ENCODE results near the gene CEP135. TPM values are rescaled to one million over a fixed set of nuclear protein-coding genes. Genes with fewer than 3 reads are reported as not detected.

CEP135 gene
- polyA plus RNA-seq, 3 donors, result 4.0 to 5.1 (median 4.6) TPM

- H4K20me1 ChIP-seq (ENCODE audit: insufficient read depth, low read length), result no peaks in the 10 kb centered on the region
- Mint-ChIP-seq H3K4me3 (no peak overlapping the region), H3K9me3 (no peaks in the 10 kb centered on the region), H3K4me1 (peaks cover 2% of the 10 kb centered on the region), H3K36me3 (peaks cover 51 to 74% of the 10 kb centered on the region in 2 donors), H3K27ac (peak overlapping the region in 1 of 7 donors; percentile 55), H3K27me3 (ENCODE audit: low read depth in 3 of 3) (peaks cover 0 to 1% (median 0%) of the 10 kb centered on the region in 3 donors)
- H3K4me2 ChIP-seq (replicated peaks; ENCODE audit: extremely low read depth, low read length, poor library complexity, severe bottlenecking), result no peak overlapping the region
- H3K27ac ChIP-seq (ENCODE audit: low read depth in 1 of 2, low read length in 2 of 2), result no peak overlapping the region
- no peak overlapping the region for H2AFZ ChIP-seq (ENCODE audit: insufficient read depth, low read depth, low read length, poor library complexity, severe bottlenecking)
- peaks cover 39 to 73% of the 10 kb centered on the region in 2 donors for H3K36me3 ChIP-seq (replicated peaks in 1 of 2; ENCODE audit: control insufficient read depth in 1 of 2, insufficient read depth in 2 of 2, low read length in 2 of 2)
- no peaks in the 10 kb centered on the region for H3K79me2 ChIP-seq (ENCODE audit: insufficient read depth, low read length)
- H3K9me3 ChIP-seq (replicated peaks in 1 of 2; ENCODE audit: control insufficient read depth in 1 of 2, insufficient read depth in 1 of 2, low read length in 2 of 2), result no peaks in the 10 kb centered on the region
- TF ChIP-seq CTCF (IDR thresholded peaks at IDR 0.05), result no peak
- intact Hi-C loops (cut with micrococcal nuclease), result no loop called here
- H3K27me3 ChIP-seq (ENCODE audit: control insufficient read depth in 2 of 2, insufficient read depth in 2 of 2, low read length in 2 of 2), result no peaks in the 10 kb centered on the region
- no peak overlapping the region for H3K9ac ChIP-seq (ENCODE audit: insufficient read depth, low read length, poor library complexity, severe bottlenecking)
- no peak overlapping the region for H3K4me3 ChIP-seq (replicated peaks in 1 of 3; ENCODE audit: low read depth in 2 of 3, low read length in 3 of 3)
- no peaks in the 10 kb centered on the region for H3K4me1 ChIP-seq (ENCODE audit: control insufficient read depth in 1 of 2, insufficient read depth in 2 of 2, low read length in 2 of 2)
- DNase-seq, result no peak
Measured at GRCh38 chr4:55989766-55990165, 41.0 kb downstream of the CEP135 start.

- Histone ChIP-seq H2AFZ (ENCODE audit: insufficient read depth, low read depth, low read length, poor library complexity, severe bottlenecking) (no peak overlapping the region), H3K36me3 (replicated peaks in 1 of 2; ENCODE audit: control insufficient read depth in 1 of 2, insufficient read depth in 2 of 2, low read length in 2 of 2) (peaks cover 47 to 85% of the 10 kb centered on the region in 2 donors), H3K9ac (ENCODE audit: insufficient read depth, low read length, poor library complexity, severe bottlenecking) (no peak overlapping the region), H3K27ac (ENCODE audit: low read depth in 1 of 2, low read length in 2 of 2) (peak overlapping the region in 1 of 2 donors; percentile 24), H3K27me3 (ENCODE audit: control insufficient read depth in 2 of 2, insufficient read depth in 2 of 2, low read length in 2 of 2) (no peaks in the 10 kb centered on the region), H3K79me2 (ENCODE audit: insufficient read depth, low read length) (no peaks in the 10 kb centered on the region), H4K20me1 (ENCODE audit: insufficient read depth, low read length) (no peaks in the 10 kb centered on the region), H3K4me1 (ENCODE audit: control insufficient read depth in 1 of 2, insufficient read depth in 2 of 2, low read length in 2 of 2) (no peaks in the 10 kb centered on the region), H3K4me2 (replicated peaks; ENCODE audit: extremely low read depth, low read length, poor library complexity, severe bottlenecking) (no peak overlapping the region), H3K4me3 (replicated peaks in 1 of 3; ENCODE audit: low read depth in 2 of 3, low read length in 3 of 3) (no peak overlapping the region), H3K9me3 (replicated peaks in 1 of 2; ENCODE audit: control insufficient read depth in 1 of 2, insufficient read depth in 1 of 2, low read length in 2 of 2) (no peaks in the 10 kb centered on the region)
- DNase-seq, result no peak
- peaks cover 0 to 1% (median 0%) of the 10 kb centered on the region in 3 donors for H3K27me3 Mint-ChIP-seq (ENCODE audit: low read depth in 3 of 3)
- WGBS (ENCODE audit: insufficient coverage), result 49% methylated on average over 2 of the region's 3 CpGs
- no peak overlapping the region for H3K4me3 Mint-ChIP-seq
- peak overlapping the region in 4 of 7 donors; percentile 27 to 72 (median 53) for H3K27ac Mint-ChIP-seq
- peaks cover 61 to 79% of the 10 kb centered on the region in 2 donors for H3K36me3 Mint-ChIP-seq
- intact Hi-C loops (cut with micrococcal nuclease), result no loop called here
- H3K9me3 Mint-ChIP-seq, result no peaks in the 10 kb centered on the region
- peaks cover 2% of the 10 kb centered on the region for H3K4me1 Mint-ChIP-seq
- no peak for TF ChIP-seq CTCF (IDR thresholded peaks at IDR 0.05)
Measured at GRCh38 chr4:55993994-55994663, 45.4 kb downstream of the CEP135 start.
